HTR-8/SVneo (cell line): ENCODE data around the gene FAM184A.
A peak's percentile ranks its signal among the peaks of the same experiment; 100 is the strongest.
"Not testable (repeated sequence)": the region's sequence is repeated elsewhere in the genome, so short reads cannot be mapped to it uniquely, and the experiment has no call there.

Experiments used
- DNase-seq: peaks from one replicate; pipeline ENCODE4 v3.0.0; 2011; ENCODE audit warnings: low spot score, mixed read lengths; ENCODE audit not compliant: insufficient read length
- FAIRE-seq: peaks from 2 replicates; lab custom pipeline; 2011; peaks lifted over from hg19 to GRCh38; lab: Jason Lieb, UNC

The FAM184A gene

GRCh38 chr6:119078376-119079282, at the start of gene FAM184A:
TSS of gene FAM184A (minus strand) at chr6:119078664. CDS start at chr6:119078299, 365 bp downstream.
- peak; percentile 33 for DNase-seq
- peak; percentile 13 for FAIRE-seq

- no peak for DNase-seq
- FAIRE-seq, result no peak
Observed at GRCh38 chr6:119127627-119128026, 49.2 kb upstream of the FAM184A start.

- FAIRE-seq (no peak), DNase-seq (no peak)
Observed at GRCh38 chr6:119126826-119127225, 48.4 kb upstream of the FAM184A start.

GRCh38 chr6:119126140-119126539, 47.7 kb upstream of the FAM184A start:
- FAIRE-seq, result no peak
- DNase-seq, result no peak

GRCh38 chr6:119125576-119125975, 47.1 kb upstream of the FAM184A start:
- FAIRE-seq (no peak), DNase-seq (no peak)

- FAIRE-seq (no peak), DNase-seq (no peak)
Observed at GRCh38 chr6:119124079-119124824, 45.8 kb upstream of the FAM184A start.

GRCh38 chr6:119122336-119122735, 43.9 kb upstream of the FAM184A start:
- DNase-seq (no peak), FAIRE-seq (no peak)

- DNase-seq (no peak), FAIRE-seq (no peak)
Observed at GRCh38 chr6:119121367-119121766, 42.9 kb upstream of the FAM184A start.

- DNase-seq (no peak), FAIRE-seq (no peak)
Observed at GRCh38 chr6:119119989-119120388, 41.5 kb upstream of the FAM184A start.

- FAIRE-seq, DNase-seq: not testable (repeated sequence)
Observed at GRCh38 chr6:119119062-119119461, 40.6 kb upstream of the FAM184A start.

GRCh38 chr6:119116712-119117281, 38.3 kb upstream of the FAM184A start:
- DNase-seq, result no peak
- no peak for FAIRE-seq

- DNase-seq, result no peak
- no peak for FAIRE-seq
Observed at GRCh38 chr6:119113961-119114360, 35.5 kb upstream of the FAM184A start.

- DNase-seq, result no peak
Observed at GRCh38 chr6:119112812-119113530, 34.5 kb upstream of the FAM184A start.

GRCh38 chr6:119110601-119111548, 32.4 kb upstream of the FAM184A start:
- peak; percentile 48 for DNase-seq
- FAIRE-seq, result no peak

More at GRCh38 chr6:119112812-119113530, 34.5 kb upstream of the FAM184A start:
- no peak for FAIRE-seq

GRCh38 chr6:119109654-119110325, 31.3 kb upstream of the FAM184A start:
- no peak for FAIRE-seq
- DNase-seq, result no peak

GRCh38 chr6:119108076-119108475, 29.6 kb upstream of the FAM184A start:
- FAIRE-seq (no peak), DNase-seq (no peak)

- DNase-seq (no peak), FAIRE-seq (no peak)
Observed at GRCh38 chr6:119105282-119105681, 26.8 kb upstream of the FAM184A start.

- DNase-seq (no peak), FAIRE-seq (no peak)
Observed at GRCh38 chr6:119102901-119103300, 24.4 kb upstream of the FAM184A start.

- no peak for FAIRE-seq
- no peak for DNase-seq
Observed at GRCh38 chr6:119100115-119100514, 21.7 kb upstream of the FAM184A start.
